ENCODE measurements around the gene LATS1.
"Not testable (repeated sequence)": the region's sequence is repeated elsewhere in the genome, so short reads cannot be mapped to it uniquely, and the experiment has no call there.

LATS1 gene

GRCh38 chr6:149717588-149718458, at the start of gene LATS1:
LATS1 (minus strand) TSS chr6:149718101; CDS start chr6:149702126, 15,975 bp downstream.
- peak; percentile 87 for DNase-seq

DNA sequence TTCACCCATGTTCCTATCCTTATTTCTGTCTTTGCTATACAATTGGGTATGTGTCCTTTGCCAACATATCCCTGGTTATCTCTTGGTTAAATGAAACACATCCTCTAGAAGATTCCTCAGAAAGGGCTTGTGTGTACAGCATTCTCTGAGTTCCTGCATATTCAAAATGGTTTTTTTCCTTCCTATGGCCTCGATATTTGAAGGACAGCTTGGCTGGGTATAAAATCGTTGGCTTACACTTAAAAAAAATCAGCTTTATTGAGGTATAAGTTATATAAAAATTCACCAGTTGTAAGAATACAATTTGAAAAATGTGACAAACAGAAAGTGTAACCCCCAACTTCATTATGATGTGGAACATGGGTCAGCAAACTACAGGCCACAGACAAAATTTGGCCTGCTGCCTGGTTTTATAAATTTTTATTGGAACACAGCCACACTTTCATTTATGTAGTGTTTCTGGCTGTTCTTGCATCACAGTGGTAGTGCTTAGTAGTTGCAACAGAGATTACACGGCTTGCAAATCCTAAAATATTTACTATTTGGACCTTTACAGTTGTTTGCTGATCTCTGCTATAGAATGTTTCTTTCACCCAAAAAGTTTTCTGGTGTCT, 48.4 kb upstream of the LATS1 start:
- DNase-seq, result peak; percentile 77

- DNase-seq, result no peak
These were observed 46.0 kb upstream of the LATS1 start for GRCh38 chr6:149763866-149764265.

- no peak for DNase-seq
These were observed 43.5 kb upstream of the LATS1 start for GRCh38 chr6:149761438-149761837.

- DNase-seq, result no peak
These were observed 38.3 kb upstream of the LATS1 start for GRCh38 chr6:149756261-149756636.

DNA sequence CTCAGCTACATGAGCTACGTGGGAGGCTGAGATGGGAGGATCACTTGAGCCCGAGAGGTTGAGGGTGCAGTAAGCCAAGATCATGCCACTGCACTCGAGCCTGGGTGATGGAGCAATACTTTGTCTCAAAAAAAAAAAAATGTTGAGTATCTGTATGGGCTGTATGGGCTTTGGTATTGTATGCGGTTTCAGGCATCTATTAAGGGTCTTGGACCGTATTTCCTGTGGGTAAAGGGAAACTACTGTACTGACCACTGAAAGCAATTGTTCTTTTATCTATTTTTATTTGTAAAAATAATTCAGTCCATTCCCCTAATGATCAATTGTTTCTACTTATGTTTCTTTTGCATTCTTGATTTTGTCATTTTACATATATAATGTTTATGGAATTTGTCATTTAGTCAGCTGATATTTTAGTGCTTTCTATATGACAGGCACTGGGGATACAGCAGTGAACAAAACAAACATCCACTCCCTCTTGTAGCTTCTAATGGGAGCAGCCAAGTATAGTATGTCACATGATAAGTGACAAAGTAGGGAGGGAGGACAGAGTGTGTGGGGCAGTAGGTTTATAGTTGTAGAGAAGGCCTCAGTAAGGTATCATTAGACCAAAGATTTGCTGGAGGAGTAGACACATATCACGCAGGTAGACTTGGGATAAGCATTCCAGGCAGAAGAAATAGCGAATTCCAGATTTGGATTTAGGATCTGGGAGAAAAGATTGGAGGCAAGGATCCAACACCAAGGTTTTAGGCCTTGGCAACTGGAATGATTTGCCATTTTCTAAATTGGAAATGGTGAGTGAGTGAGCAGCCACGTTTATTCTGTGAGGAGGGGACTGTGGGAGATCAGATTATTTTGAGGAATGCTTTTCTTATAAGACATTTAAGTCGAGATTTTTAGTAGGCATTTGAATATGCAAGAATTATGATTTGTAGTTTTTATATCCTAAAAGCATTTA, 37.7 kb upstream of the LATS1 start:
- DNase-seq, result no peak

GRCh38 chr6:149754548-149754947, 36.6 kb upstream of the LATS1 start:
- no peak for DNase-seq

GRCh38 chr6:149753374-149753637, 35.4 kb upstream of the LATS1 start:
- not testable (repeated sequence) for DNase-seq

- no peak for DNase-seq
These were observed 34.9 kb upstream of the LATS1 start for GRCh38 chr6:149752600-149753373.

DNA sequence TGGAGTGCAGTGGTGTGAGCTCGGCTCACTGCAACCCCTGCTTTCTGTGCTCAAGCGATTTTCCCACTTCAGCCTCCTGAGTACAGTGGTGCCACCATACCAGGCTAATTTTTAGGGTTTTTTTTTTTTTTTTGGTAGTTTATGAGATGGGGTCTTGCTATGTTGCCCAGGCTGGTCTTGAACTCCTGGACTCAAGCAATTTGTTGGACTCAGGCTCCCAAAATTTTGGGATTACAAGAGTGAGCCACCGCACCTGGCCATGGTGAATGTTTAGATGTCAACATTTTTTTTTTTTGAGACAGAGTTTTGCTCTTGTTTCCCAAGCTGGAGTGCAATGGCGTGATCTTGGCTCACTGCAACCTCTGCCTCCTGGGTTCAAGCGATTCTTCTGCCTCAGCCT, 34.0 kb upstream of the LATS1 start:
- not testable (repeated sequence) for DNase-seq

- no peak for DNase-seq
These were observed 33.3 kb upstream of the LATS1 start for GRCh38 chr6:149751239-149751638.

GRCh38 chr6:149750136-149750609, 32.3 kb upstream of the LATS1 start:
- DNase-seq, result peak; percentile 71

DNA sequence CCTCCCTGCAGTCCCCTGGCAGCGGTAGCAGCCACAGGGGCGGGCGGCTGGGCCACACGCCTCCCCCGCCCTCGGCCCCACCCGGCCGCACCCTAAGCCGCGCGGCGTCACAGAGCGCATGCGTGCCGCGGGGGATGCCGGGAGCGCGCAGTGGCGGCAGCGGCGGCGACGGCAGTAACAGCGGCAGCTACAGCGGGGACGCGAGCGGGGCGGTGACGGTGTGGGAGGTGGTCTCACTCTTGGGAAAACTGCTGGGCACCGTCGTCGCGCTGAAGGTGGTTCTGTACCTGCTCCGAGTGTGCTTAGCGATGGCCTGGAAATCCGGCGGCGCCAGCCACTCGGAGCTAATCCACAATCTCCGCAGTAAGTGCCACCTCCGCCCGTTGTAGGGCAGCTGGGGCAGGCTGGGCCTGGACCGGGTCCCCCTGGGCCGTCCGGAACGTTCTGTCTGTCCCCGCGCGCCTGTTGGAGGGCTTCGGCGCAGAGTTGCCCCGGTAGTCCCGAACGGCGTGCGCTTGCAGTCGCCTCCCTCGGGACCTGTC, 31.8 kb upstream of the LATS1 start, which contains the start of gene PCMT1:
PCMT1 (plus strand) TSS at position 148 of the 542 bp plus-strand sequence; CDS start at position 309, 161 bp downstream.
- peak; percentile 94 for DNase-seq

- not testable (repeated sequence) for DNase-seq
These were observed 31.2 kb upstream of the LATS1 start for GRCh38 chr6:149749082-149749593.

GRCh38 chr6:149746147-149746946, 28.4 kb upstream of the LATS1 start, which contains the start of gene NUP43:
NUP43 (minus strand) TSS chr6:149746529; CDS start chr6:149746495, 34 bp downstream.
- peak; percentile 95 for DNase-seq

- not testable (repeated sequence) for DNase-seq
These were observed 27.4 kb upstream of the LATS1 start for GRCh38 chr6:149745252-149745651.

- no peak for DNase-seq
These were observed 17.0 kb upstream of the LATS1 start for GRCh38 chr6:149734915-149735314.

DNA sequence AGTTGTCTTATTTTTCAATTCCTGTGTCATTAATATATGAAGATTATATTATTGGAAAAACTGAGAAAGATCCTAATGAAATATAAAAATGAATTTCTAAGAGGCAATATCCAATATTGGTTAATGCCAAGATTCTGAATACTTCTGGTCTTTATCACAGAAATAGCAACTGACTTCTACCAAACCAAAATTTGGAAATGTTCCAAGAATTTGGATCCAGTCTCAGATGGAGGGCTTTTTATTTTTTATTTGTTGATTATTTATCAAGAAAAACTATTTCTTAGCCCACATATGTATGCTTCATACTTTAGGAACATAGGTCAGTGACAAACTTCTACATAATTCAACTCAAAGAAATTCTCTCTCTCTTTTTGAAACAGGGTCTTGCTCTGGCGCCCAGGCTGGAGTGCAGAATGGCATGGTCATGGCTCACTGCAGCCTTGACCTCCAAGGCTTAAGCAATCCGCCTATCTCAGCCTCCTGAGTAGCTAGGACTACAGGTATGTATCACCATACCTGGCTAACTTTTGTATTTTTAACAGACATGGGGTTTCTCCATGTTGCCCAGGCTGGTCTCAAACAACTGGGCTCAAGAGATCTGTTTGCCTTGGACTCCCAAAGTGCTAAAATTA, 15.3 kb upstream of the LATS1 start:
- no peak for DNase-seq

DNA sequence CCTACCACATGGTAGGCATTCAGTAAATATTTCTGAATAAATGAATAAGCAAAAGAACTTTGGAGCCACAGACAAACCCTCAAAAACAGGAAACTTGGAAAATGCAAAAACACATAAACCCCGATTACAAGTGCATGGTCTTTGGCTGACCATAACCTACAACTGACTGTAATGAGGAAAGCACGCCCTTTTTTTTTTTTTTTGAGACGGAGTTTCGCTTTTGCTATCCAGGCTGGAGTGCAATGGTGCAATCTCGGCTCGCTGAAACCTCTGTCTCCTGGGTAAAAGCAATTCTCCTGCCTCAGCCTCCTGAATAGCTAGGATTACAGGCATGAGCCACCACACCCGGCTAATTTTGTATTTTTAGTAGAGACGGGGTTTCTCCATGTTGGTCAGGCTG, 11.9 kb upstream of the LATS1 start:
- DNase-seq, result no peak
